Measurements from ENCODE around the gene GLYATL1. TPM values are rescaled to one million over a fixed set of nuclear protein-coding genes. Genes with fewer than 3 reads are reported as not detected.

The GLYATL1 gene
- total RNA-seq, 1 experiment from 2014 or later = not detected

DNA sequence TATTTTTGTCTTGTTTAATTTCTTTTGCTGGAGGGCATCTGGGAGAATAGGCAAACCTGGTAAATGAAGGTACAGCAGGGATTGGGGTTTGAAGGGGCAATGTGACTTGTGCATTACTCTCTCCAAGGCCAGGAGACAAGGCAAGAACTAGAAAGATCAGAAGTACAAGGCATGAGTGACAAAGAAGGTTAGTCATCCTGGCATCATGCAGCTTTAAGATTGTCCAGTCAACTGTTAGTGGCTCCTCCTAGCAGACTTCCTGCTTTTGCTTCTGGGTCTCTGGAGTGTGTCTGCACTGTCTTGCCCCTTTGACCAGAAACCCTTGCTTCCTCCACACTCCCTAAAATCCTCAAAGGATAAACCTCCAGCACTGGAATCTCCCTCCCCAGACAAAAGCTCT lies 27.2 kb upstream of the GLYATL1 start:
- Histone ChIP-seq H3K27me3 (ENCODE audit: insufficient read depth, low read length) (peaks cover 6% of the 10 kb centered on the region; the same call in 1 of the 2 replicates), H3K4me3 (replicated peaks in 1 of 2; ENCODE audit: low read depth in 1 of 2, low read length in 2 of 2) (no peak overlapping the region), H3K79me2 (ENCODE audit: insufficient read depth, low read length) (no peaks in the 10 kb centered on the region), H4K20me1 (ENCODE audit: insufficient read depth) (no peaks in the 10 kb centered on the region), H3K36me3 (ENCODE audit: control insufficient read depth in 1 of 2, insufficient read depth in 2 of 2, low read length in 2 of 2) (no peaks in the 10 kb centered on the region), H3K27ac (ENCODE audit: low read depth, low read length) (no peak overlapping the region), H3K4me1 (ENCODE audit: control insufficient read depth in 1 of 2, insufficient read depth in 2 of 2, low read length in 2 of 2) (peaks cover 0 to 6% of the 10 kb centered on the region in 2 experiments; a peak in 1 of 4 replicates), H3K9me3 (ENCODE audit: control insufficient read depth in 1 of 2, insufficient read depth in 1 of 2, low read depth in 1 of 2, low read length in 2 of 2) (peaks cover 0 to 5% of the 10 kb centered on the region in 2 experiments; a peak in 2 of 4 replicates), H3K9me2 (ENCODE audit: insufficient read depth) (no peaks in the 10 kb centered on the region), H2AFZ (ENCODE audit: low read depth, low read length, poor library complexity, severe bottlenecking) (no peak overlapping the region), H3K9ac (ENCODE audit: low read length) (no peak overlapping the region), H3K4me2 (ENCODE audit: low read length) (no peak overlapping the region)
- no peak for ATAC-seq
- CTCF ChIA-PET = no interaction called here
- DNase-seq (ENCODE audit: low read depth, low spot score) = no peak
- intact Hi-C loops (cut with micrococcal nuclease) = no loop called here
- RAD21 ChIA-PET (ENCODE audit: low non-redundant PET in 1 of 2, low total read pairs in 2 of 2, uncharacterized antibody in 2 of 2, unreplicated experiment in 2 of 2) = no interaction called here
- no TSS peak for BruUV-seq (replicated peaks)
- POLR2A ChIA-PET = no interaction called here
- no peak for TF ChIP-seq YY1 (IDR thresholded peaks at IDR 0.05; ENCODE audit: extremely low read depth, insufficient replicate concordance, low read depth, low read length)
- no peak for TF ChIP-seq ZFX (IDR thresholded peaks at IDR 0.05)
- no peak for TF ChIP-seq SP1 (IDR thresholded peaks at IDR 0.05; ENCODE audit: low read depth)
- TF ChIP-seq, protein P1, sequence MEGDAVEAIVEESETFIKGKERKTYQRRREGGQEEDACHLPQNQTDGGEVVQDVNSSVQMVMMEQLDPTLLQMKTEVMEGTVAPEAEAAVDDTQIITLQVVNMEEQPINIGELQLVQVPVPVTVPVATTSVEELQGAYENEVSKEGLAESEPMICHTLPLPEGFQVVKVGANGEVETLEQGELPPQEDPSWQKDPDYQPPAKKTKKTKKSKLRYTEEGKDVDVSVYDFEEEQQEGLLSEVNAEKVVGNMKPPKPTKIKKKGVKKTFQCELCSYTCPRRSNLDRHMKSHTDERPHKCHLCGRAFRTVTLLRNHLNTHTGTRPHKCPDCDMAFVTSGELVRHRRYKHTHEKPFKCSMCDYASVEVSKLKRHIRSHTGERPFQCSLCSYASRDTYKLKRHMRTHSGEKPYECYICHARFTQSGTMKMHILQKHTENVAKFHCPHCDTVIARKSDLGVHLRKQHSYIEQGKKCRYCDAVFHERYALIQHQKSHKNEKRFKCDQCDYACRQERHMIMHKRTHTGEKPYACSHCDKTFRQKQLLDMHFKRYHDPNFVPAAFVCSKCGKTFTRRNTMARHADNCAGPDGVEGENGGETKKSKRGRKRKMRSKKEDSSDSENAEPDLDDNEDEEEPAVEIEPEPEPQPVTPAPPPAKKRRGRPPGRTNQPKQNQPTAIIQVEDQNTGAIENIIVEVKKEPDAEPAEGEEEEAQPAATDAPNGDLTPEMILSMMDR (IDR thresholded peaks at IDR 0.05 in 2 of 3, conservative IDR thresholded peaks at IDR 0.05 in 1 of 3; ENCODE audit: borderline replicate concordance in 1 of 3, insufficient read depth in 1 of 3, low read depth in 2 of 3, low read length in 2 of 3) = no peak
- TF ChIP-seq, protein P2, sequence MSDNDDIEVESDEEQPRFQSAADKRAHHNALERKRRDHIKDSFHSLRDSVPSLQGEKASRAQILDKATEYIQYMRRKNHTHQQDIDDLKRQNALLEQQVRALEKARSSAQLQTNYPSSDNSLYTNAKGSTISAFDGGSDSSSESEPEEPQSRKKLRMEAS (IDR thresholded peaks at IDR 0.05) = no peak
- no peak for TF ChIP-seq ELF1 (IDR thresholded peaks at IDR 0.05; ENCODE audit: borderline replicate concordance, low read depth)
- no peak for TF ChIP-seq TCF7L2 (IDR thresholded peaks at IDR 0.05; ENCODE audit: borderline replicate concordance, extremely low read depth, insufficient read depth, insufficient read length)
- TF ChIP-seq JUND (IDR thresholded peaks at IDR 0.05) = no peak
- no peak for TF ChIP-seq POLR2AphosphoS5 (IDR thresholded peaks at IDR 0.05; ENCODE audit: low read depth, low read length)
- no peak for TF ChIP-seq EZH2 (IDR thresholded peaks at IDR 0.05)
